Measurements from ENCODE around the gene KCNA1.

KCNA1 gene

DNA sequence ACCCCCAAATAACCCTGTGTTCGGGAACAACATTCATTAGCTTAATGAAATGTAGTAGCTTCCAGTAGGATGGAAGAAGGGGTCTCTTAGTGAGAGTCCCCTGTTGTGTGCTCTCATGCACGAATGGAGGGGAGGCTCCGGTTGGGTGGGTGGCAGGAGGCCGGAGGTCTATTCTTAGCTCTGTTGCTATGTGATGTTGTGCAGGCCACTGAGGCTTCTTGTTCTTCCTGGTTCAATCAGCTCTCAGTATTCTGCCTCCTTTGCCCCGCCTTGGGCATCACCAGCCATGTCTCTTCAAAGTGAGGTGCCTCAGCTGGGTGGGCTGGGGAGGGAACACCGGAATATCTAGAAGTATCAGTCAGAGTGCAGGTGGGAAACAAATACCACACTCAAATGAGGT is 50.8 kb downstream of the KCNA1 start:
- no peak for DNase-seq (ENCODE audit: low read depth)

DNA sequence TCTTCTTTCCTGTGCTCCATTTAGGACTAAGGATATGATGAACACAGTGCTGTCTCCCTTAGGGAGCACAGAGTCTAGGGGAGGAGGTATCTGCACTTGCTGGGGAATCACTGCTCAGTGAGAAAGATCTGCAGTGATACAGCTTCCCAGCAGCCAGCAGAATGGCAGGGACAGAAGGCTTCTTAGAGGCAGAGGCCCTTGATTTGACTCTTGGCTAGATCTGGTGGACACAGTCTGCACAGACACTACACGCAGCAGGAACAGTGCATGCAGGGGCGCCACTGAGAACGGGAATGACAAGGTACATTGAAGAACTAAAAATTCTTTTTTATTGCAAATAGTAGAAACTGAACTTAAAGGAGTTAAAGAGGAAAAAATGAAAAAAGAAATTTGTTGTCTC is 51.6 kb downstream of the KCNA1 start:
- no peak for DNase-seq (ENCODE audit: low read depth)

DNA sequence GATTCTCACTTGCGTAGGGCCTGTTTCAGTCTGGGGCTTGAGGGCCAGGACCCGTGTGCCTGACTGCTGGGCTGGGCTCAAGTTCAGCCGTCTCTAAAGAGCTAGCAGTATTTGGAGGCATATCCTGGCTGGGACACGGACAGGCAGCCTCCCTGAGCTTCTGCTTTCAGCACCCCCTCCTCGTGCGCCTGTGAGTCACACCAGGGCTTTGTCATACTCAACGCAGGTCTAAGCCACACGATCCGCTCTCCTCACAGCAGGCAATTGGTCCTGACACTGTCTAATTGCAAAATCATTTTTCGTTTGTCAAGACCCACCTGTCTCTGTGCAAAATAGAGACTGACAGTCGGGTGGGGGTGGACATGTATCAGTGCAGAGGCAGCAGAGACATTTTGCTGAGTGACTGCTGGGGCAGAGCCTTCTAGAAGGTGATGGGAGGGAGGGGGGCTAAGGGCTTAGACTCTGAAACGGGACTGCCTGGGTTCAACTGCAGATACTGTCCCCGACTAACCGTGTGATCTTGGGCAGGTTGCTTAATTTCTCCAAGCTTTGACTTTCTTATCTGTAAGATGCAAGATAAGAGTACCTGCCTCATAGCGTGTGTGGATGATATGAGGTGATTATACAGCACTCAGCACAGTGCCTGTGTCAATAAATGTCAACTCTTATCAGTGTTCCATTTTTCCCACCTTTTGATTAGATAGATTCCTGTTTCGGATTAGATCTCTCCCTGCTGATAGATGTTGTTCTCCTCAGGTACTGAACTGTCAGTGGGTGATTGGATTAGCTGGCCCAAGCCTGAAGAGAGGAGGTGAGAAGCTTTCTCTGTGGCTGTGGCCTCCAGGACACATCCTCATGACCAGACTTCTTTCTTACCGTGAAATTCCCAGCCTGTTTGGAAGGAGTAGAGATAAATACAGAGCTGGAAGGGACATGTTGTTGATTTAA is 53.1 kb downstream of the KCNA1 start:
- no peak for DNase-seq (ENCODE audit: low read depth)

Measured in activated gamma-delta T cell treated with anti-CD3 and anti-CD28 coated beads, Interleukin-2, amount 50 U/mL, for 16 hours (primary cell).